ENCODE data around the gene ADORA3.

DNA sequence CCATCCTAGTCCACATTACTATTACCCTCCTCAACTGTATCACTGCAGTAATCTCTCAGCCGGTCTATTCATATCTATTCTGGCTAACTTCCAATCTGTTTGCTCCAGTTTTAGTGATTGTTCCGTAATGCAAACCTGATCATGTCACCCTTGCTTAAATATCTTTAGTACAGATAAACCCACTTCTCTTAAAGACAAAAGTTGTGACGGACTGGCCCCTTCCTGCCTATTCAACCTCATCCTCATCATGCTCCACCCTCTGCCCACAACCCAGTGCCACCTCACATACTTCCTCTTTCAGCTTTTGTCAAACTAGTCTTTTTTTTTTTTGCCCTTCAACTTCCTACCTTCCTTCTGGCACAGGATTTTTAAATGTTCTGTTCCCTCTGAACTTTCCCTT lies 32.4 kb downstream of the ADORA3 start:
- no peak for TF ChIP-seq EZH2phosphoT487 (IDR thresholded peaks at IDR 0.05; ENCODE audit: borderline replicate concordance, low read depth, low read length)
- TF ChIP-seq, protein P1, sequence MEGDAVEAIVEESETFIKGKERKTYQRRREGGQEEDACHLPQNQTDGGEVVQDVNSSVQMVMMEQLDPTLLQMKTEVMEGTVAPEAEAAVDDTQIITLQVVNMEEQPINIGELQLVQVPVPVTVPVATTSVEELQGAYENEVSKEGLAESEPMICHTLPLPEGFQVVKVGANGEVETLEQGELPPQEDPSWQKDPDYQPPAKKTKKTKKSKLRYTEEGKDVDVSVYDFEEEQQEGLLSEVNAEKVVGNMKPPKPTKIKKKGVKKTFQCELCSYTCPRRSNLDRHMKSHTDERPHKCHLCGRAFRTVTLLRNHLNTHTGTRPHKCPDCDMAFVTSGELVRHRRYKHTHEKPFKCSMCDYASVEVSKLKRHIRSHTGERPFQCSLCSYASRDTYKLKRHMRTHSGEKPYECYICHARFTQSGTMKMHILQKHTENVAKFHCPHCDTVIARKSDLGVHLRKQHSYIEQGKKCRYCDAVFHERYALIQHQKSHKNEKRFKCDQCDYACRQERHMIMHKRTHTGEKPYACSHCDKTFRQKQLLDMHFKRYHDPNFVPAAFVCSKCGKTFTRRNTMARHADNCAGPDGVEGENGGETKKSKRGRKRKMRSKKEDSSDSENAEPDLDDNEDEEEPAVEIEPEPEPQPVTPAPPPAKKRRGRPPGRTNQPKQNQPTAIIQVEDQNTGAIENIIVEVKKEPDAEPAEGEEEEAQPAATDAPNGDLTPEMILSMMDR (conservative IDR thresholded peaks at IDR 0.05; ENCODE audit: low read length), result no peak
